ENCODE results near the gene RFXAP.
"Not testable (repeated sequence)": the region's sequence is repeated elsewhere in the genome, so short reads cannot be mapped to it uniquely, and the experiment has no call there.

Gene RFXAP, protein sequence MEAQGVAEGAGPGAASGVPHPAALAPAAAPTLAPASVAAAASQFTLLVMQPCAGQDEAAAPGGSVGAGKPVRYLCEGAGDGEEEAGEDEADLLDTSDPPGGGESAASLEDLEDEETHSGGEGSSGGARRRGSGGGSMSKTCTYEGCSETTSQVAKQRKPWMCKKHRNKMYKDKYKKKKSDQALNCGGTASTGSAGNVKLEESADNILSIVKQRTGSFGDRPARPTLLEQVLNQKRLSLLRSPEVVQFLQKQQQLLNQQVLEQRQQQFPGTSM

DNA sequence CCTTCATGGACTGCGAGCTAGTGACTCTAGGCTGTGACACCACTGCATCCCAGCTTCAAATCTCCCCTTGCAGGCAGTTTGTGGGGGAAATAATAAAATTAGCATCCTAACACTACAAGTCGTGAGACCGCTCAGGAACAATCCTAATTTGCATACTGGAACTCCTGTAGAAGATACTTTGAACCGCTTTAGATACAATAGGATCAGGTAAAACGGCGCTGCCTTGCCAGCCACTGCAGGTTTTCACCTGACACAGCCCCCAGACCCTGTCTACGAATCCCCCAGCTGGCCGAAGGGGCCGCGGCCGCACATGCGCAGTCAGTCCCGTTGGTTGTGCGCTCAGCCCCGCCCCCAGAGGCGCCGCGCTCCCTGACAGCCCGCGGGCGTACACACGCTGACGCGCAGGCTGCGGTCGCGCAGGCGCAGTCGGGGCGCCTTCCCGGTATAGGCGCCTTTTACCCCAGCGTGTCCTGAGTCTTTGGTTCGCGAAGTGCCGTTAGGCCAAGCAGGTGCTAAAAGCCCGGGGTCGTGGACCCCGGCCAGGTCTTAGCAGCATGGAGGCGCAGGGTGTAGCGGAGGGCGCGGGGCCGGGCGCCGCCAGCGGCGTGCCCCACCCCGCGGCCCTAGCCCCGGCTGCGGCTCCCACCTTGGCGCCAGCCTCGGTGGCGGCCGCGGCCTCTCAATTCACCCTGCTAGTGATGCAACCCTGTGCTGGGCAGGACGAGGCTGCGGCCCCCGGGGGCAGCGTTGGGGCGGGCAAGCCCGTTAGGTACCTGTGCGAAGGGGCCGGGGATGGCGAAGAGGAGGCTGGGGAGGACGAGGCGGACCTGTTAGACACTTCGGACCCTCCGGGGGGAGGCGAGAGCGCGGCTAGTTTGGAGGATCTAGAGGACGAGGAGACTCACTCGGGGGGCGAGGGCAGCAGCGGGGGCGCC is at the start of gene RFXAP:
Gene RFXAP (plus strand): TSS at position 419 of the 935 bp plus-strand sequence. CDS start 136 bp downstream, at position 555.
- H3K9ac ChIP-seq (ENCODE audit: low read length) = peak within 1 kb of the TSS; percentile 18
- H3K27me3 ChIP-seq (ENCODE audit: control insufficient read depth, insufficient read depth, low read length) = no peaks in the 10 kb centered on the region
- no peak within 1 kb of the TSS for H3K27ac ChIP-seq (ENCODE audit: low read depth, low read length)
- peaks cover 14% of the 10 kb centered on the region for H3K4me1 ChIP-seq (ENCODE audit: control insufficient read depth, insufficient read depth, low read length)
- no peaks in the 10 kb centered on the region; the same call in 1 of the 2 replicates for H3K36me3 ChIP-seq (ENCODE audit: control insufficient read depth, insufficient read depth, low read length)
- H3K4me3 ChIP-seq (ENCODE audit: low read depth, low read length) = peak within 1 kb of the TSS; percentile 88
- no peaks in the 10 kb centered on the region for H3K9me3 ChIP-seq (ENCODE audit: control insufficient read depth, insufficient read depth, low read depth, low read length)

DNA sequence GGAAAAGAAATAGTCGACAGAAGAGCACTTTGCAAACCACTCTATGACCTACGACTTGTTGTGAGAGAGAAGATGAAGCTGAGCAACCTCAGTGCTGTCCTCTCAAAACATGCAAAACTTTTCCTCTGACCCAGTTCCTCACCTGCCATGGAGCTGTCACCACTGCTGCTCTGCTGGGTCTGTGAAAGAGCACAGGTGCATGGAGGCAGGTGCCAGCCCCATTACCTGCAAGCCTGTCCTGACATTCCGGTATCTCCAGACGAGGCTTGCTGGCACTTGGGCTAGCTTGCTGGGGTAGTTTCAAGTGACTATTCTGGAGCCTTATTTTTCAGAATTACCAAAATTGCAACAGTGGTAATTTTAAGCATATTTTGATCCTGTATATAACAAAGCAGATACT is 49.5 kb upstream of the RFXAP start:
- Histone ChIP-seq H3K9me3 (ENCODE audit: control insufficient read depth, insufficient read depth, low read depth, low read length) (peaks cover 9% of the 10 kb centered on the region), H3K27ac (ENCODE audit: low read depth, low read length) (no peak overlapping the region), H3K27me3 (ENCODE audit: control insufficient read depth, insufficient read depth, low read length) (no peaks in the 10 kb centered on the region), H3K9ac (ENCODE audit: low read length) (no peak overlapping the region), H3K4me1 (ENCODE audit: control insufficient read depth, insufficient read depth, low read length) (no peaks in the 10 kb centered on the region; the same call in 1 of the 2 replicates), H3K36me3 (ENCODE audit: control insufficient read depth, insufficient read depth, low read length) (no peaks in the 10 kb centered on the region), H3K4me3 (ENCODE audit: low read depth, low read length) (no peak overlapping the region)

DNA sequence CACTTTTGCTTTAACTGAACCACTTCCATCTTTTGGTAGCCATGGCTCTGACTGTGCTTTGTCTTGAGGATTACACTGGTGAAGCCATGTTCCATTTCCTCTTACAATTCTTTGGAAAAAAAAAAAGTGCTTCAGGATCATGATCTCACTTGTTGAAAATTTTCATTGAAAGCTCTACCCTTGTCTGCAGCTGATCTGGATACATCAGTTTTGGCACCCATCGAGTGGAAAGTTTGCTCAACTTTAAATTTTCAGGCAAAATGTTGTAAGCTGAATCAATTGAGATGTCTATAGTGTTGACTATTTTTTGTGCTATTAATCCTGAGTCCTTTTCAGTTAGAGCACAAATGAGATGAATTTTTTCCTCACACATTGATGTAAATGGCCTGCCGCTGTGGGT is 48.3 kb upstream of the RFXAP start:
- Histone ChIP-seq H3K4me1 (ENCODE audit: control insufficient read depth, insufficient read depth, low read length) (no peaks in the 10 kb centered on the region; the same call in 1 of the 2 replicates), H3K27me3 (ENCODE audit: control insufficient read depth, insufficient read depth, low read length) (no peaks in the 10 kb centered on the region), H3K9me3 (ENCODE audit: control insufficient read depth, insufficient read depth, low read depth, low read length) (peaks cover 9% of the 10 kb centered on the region), H3K4me3 (ENCODE audit: low read depth, low read length) (no peak overlapping the region), H3K9ac (ENCODE audit: low read length) (no peak overlapping the region), H3K27ac (ENCODE audit: low read depth, low read length) (no peak overlapping the region), H3K36me3 (ENCODE audit: control insufficient read depth, insufficient read depth, low read length) (no peaks in the 10 kb centered on the region)

DNA sequence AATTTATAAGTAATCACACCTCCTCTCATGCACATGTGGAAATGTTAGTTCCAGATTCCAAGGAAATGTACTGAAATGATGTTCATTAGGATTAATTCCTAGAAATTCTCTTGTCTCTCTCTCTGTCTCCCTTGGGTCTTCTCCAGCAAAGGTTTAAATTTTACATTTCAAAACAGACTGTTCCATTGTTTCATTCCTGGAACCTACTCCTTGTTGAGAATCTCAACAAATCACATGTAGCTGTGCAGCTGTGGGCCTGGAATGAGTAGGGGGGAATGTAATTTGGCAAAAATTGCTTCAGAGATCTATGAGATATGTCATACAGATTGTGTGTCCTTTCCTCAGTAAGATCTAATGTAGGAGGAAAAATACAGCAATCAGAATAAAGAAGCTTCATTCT is 46.2 kb upstream of the RFXAP start:
- H3K27ac ChIP-seq (ENCODE audit: low read depth, low read length) = no peak overlapping the region
- H3K36me3 ChIP-seq (ENCODE audit: control insufficient read depth, insufficient read depth, low read length) = no peaks in the 10 kb centered on the region
- no peak overlapping the region for H3K9ac ChIP-seq (ENCODE audit: low read length)
- H3K4me1 ChIP-seq (ENCODE audit: control insufficient read depth, insufficient read depth, low read length) = peaks cover 4% of the 10 kb centered on the region
- H3K27me3 ChIP-seq (ENCODE audit: control insufficient read depth, insufficient read depth, low read length) = no peaks in the 10 kb centered on the region
- H3K4me3 ChIP-seq (ENCODE audit: low read depth, low read length) = no peak overlapping the region
- H3K9me3 ChIP-seq (ENCODE audit: control insufficient read depth, insufficient read depth, low read depth, low read length) = no peaks in the 10 kb centered on the region

DNA sequence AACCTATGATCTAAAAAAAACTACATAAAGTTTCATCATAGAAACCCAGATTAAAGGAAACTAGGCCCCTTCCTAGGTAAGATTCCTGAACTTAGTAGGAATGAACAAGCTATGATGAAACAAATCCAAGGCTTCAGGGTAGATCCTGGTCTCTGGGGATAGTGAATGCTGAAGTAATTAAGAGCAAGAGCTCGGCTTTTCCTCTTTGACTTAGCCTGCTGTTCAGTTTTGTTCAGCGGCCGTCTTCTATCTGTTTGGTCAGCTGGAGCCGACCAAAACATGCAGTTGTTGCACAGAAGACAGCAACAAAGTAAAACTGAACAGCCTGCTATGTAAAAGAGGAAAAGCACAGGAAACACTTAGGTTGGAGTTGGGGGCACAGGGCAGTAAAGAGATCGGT is 44.1 kb upstream of the RFXAP start:
- H3K4me1 ChIP-seq (ENCODE audit: control insufficient read depth, insufficient read depth, low read length) = peaks cover 19% of the 10 kb centered on the region
- no peaks in the 10 kb centered on the region for H3K27me3 ChIP-seq (ENCODE audit: control insufficient read depth, insufficient read depth, low read length)
- no peak overlapping the region for H3K4me3 ChIP-seq (ENCODE audit: low read depth, low read length)
- no peaks in the 10 kb centered on the region for H3K36me3 ChIP-seq (ENCODE audit: control insufficient read depth, insufficient read depth, low read length)
- H3K9me3 ChIP-seq (ENCODE audit: control insufficient read depth, insufficient read depth, low read depth, low read length) = no peaks in the 10 kb centered on the region
- H3K9ac ChIP-seq (ENCODE audit: low read length) = no peak overlapping the region
- no peak overlapping the region for H3K27ac ChIP-seq (ENCODE audit: low read depth, low read length)

DNA sequence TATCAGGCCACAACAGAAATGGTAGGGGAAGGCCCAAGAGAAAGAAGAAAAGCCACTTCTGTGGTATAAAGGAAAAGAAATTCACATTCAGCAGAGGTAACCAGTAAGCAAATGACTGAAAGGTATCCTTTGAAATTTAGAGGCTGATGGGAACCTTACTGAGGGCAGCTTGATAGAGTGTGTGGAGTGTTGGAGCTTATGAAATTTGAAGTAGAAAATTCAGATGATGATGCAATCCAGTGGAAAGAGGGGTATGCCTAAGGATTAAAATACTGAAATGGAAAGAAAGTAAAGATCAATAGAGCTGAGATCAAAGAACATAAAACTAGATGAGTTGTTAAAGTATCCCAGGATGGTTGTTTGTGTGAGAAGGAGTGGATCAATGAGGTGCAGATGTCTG is 42.8 kb upstream of the RFXAP start:
- Histone ChIP-seq H3K4me3 (ENCODE audit: low read depth, low read length) (no peak overlapping the region), H3K36me3 (ENCODE audit: control insufficient read depth, insufficient read depth, low read length) (no peaks in the 10 kb centered on the region), H3K27me3 (ENCODE audit: control insufficient read depth, insufficient read depth, low read length) (no peaks in the 10 kb centered on the region), H3K27ac (ENCODE audit: low read depth, low read length) (no peak overlapping the region), H3K4me1 (ENCODE audit: control insufficient read depth, insufficient read depth, low read length) (peaks cover 19% of the 10 kb centered on the region), H3K9ac (ENCODE audit: low read length) (no peak overlapping the region), H3K9me3 (ENCODE audit: control insufficient read depth, insufficient read depth, low read depth, low read length) (no peaks in the 10 kb centered on the region)

DNA sequence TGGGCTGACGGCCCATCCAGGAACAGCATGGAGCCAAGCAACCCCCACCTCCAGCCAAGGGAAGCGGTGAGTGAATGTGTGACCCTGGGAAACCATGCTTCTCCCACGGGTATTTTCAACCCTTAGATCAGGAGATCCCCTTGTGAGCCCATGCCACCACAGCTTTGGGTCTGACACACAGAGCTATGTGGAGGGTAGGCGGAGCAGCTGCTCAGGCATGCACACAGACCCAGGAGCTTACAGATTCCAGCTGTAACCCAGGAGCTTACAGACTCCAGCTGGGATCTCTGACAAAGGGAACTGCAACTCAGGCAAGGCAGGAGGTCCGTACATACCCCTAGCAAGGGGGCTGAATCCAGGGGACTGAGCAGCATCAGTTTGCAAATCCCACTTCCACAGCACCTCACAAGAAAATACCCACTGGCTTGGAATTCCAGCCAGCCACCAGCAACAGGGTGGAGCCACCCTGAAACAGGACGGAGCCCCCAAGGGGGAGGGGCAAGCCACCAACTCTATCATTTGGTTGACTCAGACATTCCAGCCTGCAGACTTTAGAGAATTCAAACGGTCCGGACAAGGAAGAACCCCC is 40.8 kb upstream of the RFXAP start:
- Histone ChIP-seq H3K27me3 (ENCODE audit: control insufficient read depth, insufficient read depth, low read length) (no peaks in the 10 kb centered on the region), H3K9me3 (ENCODE audit: control insufficient read depth, insufficient read depth, low read depth, low read length) (no peaks in the 10 kb centered on the region), H3K4me1 (ENCODE audit: control insufficient read depth, insufficient read depth, low read length) (peaks cover 19% of the 10 kb centered on the region), H3K36me3 (ENCODE audit: control insufficient read depth, insufficient read depth, low read length) (no peaks in the 10 kb centered on the region), H3K9ac (ENCODE audit: low read length) (peak overlapping the region; percentile 32), H3K4me3 (ENCODE audit: low read depth, low read length) (peak overlapping the region; percentile 32; the same call in 1 of the 2 replicates), H3K27ac (ENCODE audit: low read depth, low read length) (no peak overlapping the region)

DNA sequence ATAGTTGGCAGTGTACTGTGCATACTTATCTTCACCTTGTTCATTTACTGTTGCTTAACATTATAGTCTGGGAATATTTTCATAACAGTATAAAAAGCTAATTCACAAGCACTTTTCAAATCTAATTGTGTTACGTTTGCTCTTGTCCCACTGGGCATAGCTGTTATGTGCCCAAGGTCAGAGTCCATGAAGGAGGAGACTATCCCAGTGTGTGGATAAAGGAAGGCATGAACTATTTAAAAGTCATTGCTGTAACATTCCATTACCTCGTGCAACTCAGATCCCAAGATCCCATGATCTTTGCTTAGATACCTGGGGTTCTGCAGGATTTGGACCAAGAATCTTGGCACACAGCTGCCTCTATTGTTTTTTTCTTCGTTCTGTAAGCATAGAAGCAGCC is 35.1 kb upstream of the RFXAP start:
- no peak overlapping the region for H3K9ac ChIP-seq (ENCODE audit: low read length)
- H3K27me3 ChIP-seq (ENCODE audit: control insufficient read depth, insufficient read depth, low read length) = no peaks in the 10 kb centered on the region
- H3K4me3 ChIP-seq (ENCODE audit: low read depth, low read length) = no peak overlapping the region

DNA sequence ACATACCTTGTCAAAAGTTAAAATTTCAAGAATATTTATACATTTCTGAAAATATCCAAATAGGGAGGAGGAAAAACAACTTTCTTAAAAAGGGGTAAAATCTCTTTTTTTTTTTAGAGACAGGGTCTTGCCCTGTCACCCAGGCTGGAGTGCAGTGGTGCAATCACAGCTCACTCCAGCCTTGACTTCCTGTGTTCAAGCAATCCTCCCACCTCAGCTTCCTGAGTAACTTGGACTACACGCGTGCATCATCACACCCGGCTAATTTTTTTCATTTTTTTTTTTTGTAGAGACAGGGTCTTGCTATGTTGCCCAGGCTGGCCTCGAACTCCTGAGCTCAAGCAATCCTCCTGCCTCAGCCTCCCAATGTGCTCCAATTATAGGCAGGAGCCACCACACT is 32.8 kb upstream of the RFXAP start:
- H3K4me3 ChIP-seq (ENCODE audit: low read depth, low read length); H3K27me3 ChIP-seq (ENCODE audit: control insufficient read depth, insufficient read depth, low read length); H3K36me3 ChIP-seq (ENCODE audit: control insufficient read depth, insufficient read depth, low read length); H3K9me3 ChIP-seq (ENCODE audit: control insufficient read depth, insufficient read depth, low read depth, low read length); H3K9ac ChIP-seq (ENCODE audit: low read length); H3K27ac ChIP-seq (ENCODE audit: low read depth, low read length): not testable (repeated sequence)
- H3K4me1 ChIP-seq (ENCODE audit: control insufficient read depth, insufficient read depth, low read length) = peaks cover 13% of the 10 kb centered on the region

More for the DNA sequence above, 35.1 kb upstream of the RFXAP start:
- H3K9me3 ChIP-seq (ENCODE audit: control insufficient read depth, insufficient read depth, low read depth, low read length) = no peaks in the 10 kb centered on the region
- H3K36me3 ChIP-seq (ENCODE audit: control insufficient read depth, insufficient read depth, low read length) = no peaks in the 10 kb centered on the region
- H3K27ac ChIP-seq (ENCODE audit: low read depth, low read length) = no peak overlapping the region
- H3K4me1 ChIP-seq (ENCODE audit: control insufficient read depth, insufficient read depth, low read length) = peaks cover 14% of the 10 kb centered on the region

DNA sequence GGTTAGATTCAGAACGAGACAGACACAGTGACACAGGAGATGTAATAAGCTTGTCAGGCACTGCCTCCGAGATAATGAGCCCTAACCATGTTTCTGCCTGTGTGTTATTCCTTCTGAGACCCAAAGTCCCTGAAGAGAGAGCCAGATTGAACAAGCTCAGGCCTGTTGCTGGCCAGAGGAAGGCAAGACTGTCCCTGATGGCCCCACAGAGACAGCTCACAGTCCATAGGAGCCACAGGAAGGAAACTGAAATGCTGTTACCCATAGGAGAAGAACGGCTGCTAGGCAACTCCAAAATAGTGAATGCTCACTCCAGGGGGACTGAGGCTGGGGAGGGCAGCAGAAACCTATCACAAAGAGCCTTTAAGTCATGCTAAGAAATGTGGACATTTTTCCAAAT is 31.8 kb upstream of the RFXAP start:
- Histone ChIP-seq H3K9me3 (ENCODE audit: control insufficient read depth, insufficient read depth, low read depth, low read length) (no peaks in the 10 kb centered on the region), H3K36me3 (ENCODE audit: control insufficient read depth, insufficient read depth, low read length) (no peaks in the 10 kb centered on the region), H3K4me3 (ENCODE audit: low read depth, low read length) (no peak overlapping the region), H3K9ac (ENCODE audit: low read length) (no peak overlapping the region), H3K27me3 (ENCODE audit: control insufficient read depth, insufficient read depth, low read length) (no peaks in the 10 kb centered on the region), H3K27ac (ENCODE audit: low read depth, low read length) (no peak overlapping the region), H3K4me1 (ENCODE audit: control insufficient read depth, insufficient read depth, low read length) (peaks cover 13% of the 10 kb centered on the region)

DNA sequence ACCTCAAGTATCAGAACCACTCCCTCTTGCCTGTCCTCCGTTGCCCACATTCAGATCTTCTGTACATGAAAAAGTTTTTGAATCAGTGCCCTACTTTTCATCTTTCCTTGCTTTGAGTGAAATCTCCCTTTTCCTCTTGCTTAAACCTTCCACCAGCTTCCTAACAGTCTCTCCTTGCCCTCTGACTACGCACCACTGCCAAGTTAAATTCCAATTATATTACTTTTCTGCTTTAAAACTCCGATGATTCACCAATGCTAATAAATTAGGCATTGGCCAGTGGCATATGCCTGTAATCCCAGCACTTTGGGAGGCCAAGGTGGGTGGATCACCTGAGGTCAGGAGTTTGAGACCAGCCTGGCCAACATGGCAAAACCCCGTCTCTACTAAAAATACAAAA is 30.7 kb upstream of the RFXAP start:
- Histone ChIP-seq H3K4me1 (ENCODE audit: control insufficient read depth, insufficient read depth, low read length) (peaks cover 13% of the 10 kb centered on the region), H3K27me3 (ENCODE audit: control insufficient read depth, insufficient read depth, low read length) (no peaks in the 10 kb centered on the region), H3K9ac (ENCODE audit: low read length) (no peak overlapping the region), H3K4me3 (ENCODE audit: low read depth, low read length) (no peak overlapping the region), H3K27ac (ENCODE audit: low read depth, low read length) (no peak overlapping the region), H3K36me3 (ENCODE audit: control insufficient read depth, insufficient read depth, low read length) (no peaks in the 10 kb centered on the region), H3K9me3 (ENCODE audit: control insufficient read depth, insufficient read depth, low read depth, low read length) (no peaks in the 10 kb centered on the region)

Measured in HUES6 (cell line).